A204.1 (cell line): Measurements from ENCODE around the gene OR1K1.
"Not testable (repeated sequence)": the region's sequence is repeated elsewhere in the genome, so short reads cannot be mapped to it uniquely, and the experiment has no call there.

Experiments
- FAIRE-seq: peaks from 2 replicates; lab custom pipeline; 2012; peaks lifted over from hg19 to GRCh38; lab: Jason Lieb, UNC

The OR1K1 gene

GRCh38 chr9:122800066-122801060 is at the start of gene OR1K1:
OR1K1 (plus strand) TSS chr9:122800123; CDS start chr9:122800123, 0 bp downstream.
- no peak for FAIRE-seq

GRCh38 chr9:122754825-122755224 is 45.1 kb upstream of the OR1K1 start:
- FAIRE-seq: no peak

GRCh38 chr9:122767817-122768216 is 32.1 kb upstream of the OR1K1 start:
- FAIRE-seq: no peak

GRCh38 chr9:122777052-122777451 is 22.9 kb upstream of the OR1K1 start:
- FAIRE-seq: no peak

GRCh38 chr9:122777935-122778627 is 21.8 kb upstream of the OR1K1 start:
- no peak for FAIRE-seq

- FAIRE-seq: no peak
These were observed 20.7 kb upstream of the OR1K1 start for GRCh38 chr9:122779181-122779580.

GRCh38 chr9:122780026-122780425 is 19.9 kb upstream of the OR1K1 start:
- no peak for FAIRE-seq

GRCh38 chr9:122781671-122782070 is 18.3 kb upstream of the OR1K1 start:
- no peak for FAIRE-seq

GRCh38 chr9:122785269-122785668 is 14.7 kb upstream of the OR1K1 start:
- FAIRE-seq: no peak

GRCh38 chr9:122786338-122786737 is 13.6 kb upstream of the OR1K1 start:
- no peak for FAIRE-seq

- no peak for FAIRE-seq
These were observed 11.1 kb upstream of the OR1K1 start, which contains the start of gene OR5C1 for GRCh38 chr9:122788831-122789230. OR5C1 (plus strand) TSS chr9:122788933; CDS start chr9:122788933, 0 bp downstream.

GRCh38 chr9:122789256-122790046 is 10.5 kb upstream of the OR1K1 start:
- FAIRE-seq: no peak

- no peak for FAIRE-seq
These were observed 7.9 kb upstream of the OR1K1 start for GRCh38 chr9:122791872-122792669.

- no peak for FAIRE-seq
These were observed 2.4 kb upstream of the OR1K1 start for GRCh38 chr9:122797316-122798063.

GRCh38 chr9:122806661-122807060 is 6.7 kb downstream of the OR1K1 start:
- FAIRE-seq: no peak

GRCh38 chr9:122807271-122807900 is 7.5 kb downstream of the OR1K1 start:
- FAIRE-seq: no peak

- no peak for FAIRE-seq
These were observed 8.2 kb downstream of the OR1K1 start for GRCh38 chr9:122808141-122808540.

- FAIRE-seq: not testable (repeated sequence)
These were observed 9.3 kb downstream of the OR1K1 start for GRCh38 chr9:122809261-122809660.

GRCh38 chr9:122810306-122810946 is 10.5 kb downstream of the OR1K1 start:
- peak; percentile 97 for FAIRE-seq

GRCh38 chr9:122812736-122813135 is 12.8 kb downstream of the OR1K1 start:
- no peak for FAIRE-seq
